Glomerular visceral epithelial cell (primary cell): ENCODE measurements around the gene KIFC3.
A peak's percentile ranks its signal among the peaks of the same experiment; 100 is the strongest.
"Not testable (repeated sequence)": the region's sequence is repeated elsewhere in the genome, so short reads cannot be mapped to it uniquely, and the experiment has no call there.

Experiments used
- DNase-seq: peaks from one replicate; pipeline ENCODE4 v3.0.0-alpha.2; 2016; ENCODE audit errors: extremely low spot score

KIFC3 gene, protein sequence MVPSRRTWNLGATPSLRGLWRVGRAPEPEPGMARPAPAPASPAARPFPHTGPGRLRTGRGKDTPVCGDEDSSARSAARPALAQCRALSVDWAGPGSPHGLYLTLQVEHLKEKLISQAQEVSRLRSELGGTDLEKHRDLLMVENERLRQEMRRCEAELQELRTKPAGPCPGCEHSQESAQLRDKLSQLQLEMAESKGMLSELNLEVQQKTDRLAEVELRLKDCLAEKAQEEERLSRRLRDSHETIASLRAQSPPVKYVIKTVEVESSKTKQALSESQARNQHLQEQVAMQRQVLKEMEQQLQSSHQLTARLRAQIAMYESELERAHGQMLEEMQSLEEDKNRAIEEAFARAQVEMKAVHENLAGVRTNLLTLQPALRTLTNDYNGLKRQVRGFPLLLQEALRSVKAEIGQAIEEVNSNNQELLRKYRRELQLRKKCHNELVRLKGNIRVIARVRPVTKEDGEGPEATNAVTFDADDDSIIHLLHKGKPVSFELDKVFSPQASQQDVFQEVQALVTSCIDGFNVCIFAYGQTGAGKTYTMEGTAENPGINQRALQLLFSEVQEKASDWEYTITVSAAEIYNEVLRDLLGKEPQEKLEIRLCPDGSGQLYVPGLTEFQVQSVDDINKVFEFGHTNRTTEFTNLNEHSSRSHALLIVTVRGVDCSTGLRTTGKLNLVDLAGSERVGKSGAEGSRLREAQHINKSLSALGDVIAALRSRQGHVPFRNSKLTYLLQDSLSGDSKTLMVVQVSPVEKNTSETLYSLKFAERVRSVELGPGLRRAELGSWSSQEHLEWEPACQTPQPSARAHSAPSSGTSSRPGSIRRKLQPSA

DNA sequence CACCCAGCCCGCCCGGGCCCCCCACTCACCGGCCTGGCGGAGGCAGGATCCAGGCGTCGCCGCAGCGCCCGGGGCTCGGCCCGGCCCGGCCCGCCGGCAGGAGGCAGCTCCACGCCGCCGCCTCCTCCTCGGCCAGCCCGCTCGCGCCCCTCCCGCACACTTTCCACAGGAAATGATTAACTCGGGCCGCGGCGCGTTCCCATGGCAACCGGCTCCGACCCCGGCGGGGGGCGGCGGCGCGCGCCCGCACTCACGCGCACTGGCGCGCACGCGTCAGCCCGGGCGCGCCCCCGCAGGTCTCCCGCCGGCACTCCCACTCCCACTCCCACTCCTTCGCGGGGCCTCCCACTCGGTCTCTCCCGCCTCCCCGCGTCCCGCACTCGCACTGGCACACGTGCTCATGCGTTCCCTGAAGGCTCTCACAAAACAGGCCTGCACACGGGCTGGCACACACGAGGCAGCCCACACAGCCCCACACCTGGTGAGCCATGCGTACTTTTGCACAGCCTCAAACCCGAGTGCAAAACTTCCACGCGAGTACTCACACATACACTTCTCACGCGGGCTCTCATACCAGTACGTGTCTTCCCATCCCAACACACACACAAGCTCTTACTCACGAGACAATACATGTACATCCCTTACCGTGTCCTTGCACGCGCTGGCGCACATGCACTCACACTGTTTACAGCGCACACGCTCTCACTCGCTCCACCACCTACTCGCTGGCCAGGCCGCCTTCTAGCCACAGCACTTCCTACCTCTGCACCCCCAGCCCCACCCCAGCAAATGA lies at the start of gene KIFC3:
KIFC3 (minus strand) TSS at position 151 of the 793 bp plus-strand sequence. CDS start 4,248 bp downstream, outside the sequence.
- peak; percentile 79 for DNase-seq

DNA sequence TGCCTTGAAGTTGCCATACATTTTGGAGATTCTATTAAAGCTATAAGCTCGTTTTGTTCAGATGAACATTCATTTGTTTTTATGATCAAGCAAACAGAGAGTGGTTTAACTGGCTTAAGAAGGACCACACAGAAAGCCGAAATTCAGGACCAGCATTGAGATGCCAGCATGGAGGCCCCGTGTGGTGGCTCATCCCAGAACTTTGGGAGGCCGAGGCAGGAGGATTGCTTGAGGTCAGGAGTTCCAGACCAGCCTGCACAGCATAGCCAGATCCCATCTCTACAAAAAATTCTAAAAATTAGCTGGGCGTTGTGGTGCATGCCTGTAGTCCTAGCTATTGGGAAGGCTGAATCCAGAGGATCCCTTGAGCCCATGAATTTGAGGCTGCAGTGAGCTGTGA lies 45.9 kb upstream of the KIFC3 start:
- DNase-seq: no peak

DNA sequence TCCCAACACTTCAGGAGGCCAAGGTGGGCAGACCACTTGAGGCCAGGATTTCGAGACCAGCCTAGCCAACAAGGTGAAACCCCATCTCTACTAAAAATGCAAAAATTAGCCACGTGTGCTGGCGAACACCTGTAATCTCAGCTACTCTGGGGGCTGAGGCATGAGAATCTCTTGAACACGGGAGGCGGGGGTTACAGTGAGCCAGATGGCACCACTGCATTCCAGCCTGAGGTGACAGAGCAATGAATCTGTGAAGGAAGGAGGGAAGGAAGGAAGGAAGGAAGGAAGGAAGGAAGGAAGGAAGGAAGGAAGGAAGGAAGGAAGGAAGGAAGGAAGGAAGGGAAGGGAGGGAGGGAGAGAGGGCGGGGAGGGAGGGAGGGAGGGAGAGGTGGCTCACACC lies 44.6 kb upstream of the KIFC3 start:
- not testable (repeated sequence) for DNase-seq

DNA sequence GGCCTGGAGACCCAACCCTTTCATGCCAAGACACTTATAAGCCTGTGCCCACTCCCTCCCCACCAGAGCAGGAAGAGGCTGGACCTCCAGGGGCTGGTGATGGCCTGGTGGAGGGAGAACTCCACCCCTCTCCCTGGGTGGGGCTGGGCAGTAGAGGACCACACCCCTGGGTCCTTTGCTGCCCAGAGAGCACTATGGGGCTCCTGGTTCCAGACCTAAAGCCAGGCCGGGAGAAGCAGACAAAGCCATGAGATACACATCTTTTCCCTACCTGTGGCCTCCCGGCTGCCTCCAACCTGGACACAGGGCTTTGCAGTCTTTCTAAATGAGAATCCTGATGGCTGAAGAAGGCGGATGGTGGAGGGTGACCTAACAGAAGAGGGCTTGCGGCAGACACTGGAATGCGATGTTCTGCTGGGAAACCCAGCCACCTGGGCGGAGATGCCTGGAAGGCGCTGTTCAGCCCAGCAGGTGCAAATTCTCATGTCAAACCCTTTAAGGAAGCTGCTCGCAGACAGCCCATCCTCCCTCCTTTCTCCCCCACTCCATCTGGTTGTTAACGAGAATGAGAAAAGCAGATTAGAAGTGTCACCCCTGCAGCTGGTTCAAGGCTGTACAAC lies 43.9 kb upstream of the KIFC3 start:
- no peak for DNase-seq

DNA sequence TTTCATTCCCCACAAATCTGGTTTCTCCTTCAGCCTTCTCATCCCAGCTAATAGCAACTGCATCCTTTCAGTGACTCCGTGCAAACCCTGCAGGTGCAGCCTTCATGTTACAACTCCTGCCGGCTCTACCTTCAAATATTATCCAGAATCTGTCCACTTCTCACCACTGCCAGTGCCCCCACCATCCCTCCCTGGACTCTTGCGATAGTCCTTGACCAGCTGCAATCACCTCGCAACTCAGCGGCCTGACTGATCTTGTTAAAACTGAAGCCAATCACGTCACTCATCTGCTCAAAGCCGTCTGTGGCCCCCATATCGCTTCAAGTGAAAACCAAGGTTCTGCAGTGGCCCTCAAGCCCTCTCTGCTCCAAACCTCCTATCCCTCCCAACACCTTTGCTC lies 42.8 kb upstream of the KIFC3 start:
- DNase-seq: no peak

DNA sequence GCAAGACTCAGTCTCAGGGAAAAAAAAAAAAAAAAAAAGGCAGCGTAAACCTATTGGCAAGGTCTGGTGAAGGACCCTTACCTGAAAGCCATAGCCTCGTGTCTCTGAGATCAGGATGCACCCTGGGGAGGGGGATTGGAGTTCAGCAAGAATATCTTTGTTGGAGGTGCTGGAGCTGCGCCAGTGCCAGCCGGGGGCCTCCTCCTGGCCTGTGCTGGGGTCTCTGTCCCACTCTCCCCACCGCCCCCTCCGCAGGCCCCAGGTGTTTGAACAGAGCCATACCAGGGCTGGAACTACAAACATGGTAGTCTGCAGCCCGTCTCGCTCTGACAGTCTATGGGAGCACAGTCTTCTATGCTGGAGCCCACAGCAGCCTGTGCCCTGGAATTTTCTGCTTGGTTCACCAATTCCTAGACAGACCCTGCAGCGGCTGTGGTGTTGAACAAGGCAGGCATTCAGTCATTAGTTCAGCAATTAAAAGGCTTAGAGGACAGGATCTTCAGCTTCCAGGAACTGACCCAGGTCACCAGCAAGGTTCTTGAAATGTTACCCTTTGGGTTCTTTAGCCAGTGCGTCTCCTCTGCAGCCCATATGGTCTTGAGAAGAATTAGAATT lies 42.2 kb upstream of the KIFC3 start:
- no peak for DNase-seq

DNA sequence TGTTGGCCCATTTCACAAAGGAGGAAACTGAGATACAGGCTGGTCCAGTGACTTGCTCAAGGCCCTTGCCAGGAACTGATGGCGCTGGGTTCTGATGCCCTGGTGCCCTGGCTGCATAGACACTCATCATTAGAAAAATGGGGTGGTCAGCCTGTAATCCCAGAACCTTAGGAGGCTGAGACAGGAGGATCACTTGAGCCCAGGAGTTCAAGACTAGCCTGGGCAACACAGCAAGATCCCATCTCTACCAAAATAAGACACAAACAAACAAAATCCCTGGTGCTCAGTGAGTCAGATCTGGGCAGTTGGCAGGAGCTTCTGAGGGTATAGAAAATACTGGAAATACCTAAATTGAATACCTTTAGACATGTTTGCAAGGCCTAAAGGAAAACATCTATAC lies 41.1 kb upstream of the KIFC3 start:
- no peak for DNase-seq

DNA sequence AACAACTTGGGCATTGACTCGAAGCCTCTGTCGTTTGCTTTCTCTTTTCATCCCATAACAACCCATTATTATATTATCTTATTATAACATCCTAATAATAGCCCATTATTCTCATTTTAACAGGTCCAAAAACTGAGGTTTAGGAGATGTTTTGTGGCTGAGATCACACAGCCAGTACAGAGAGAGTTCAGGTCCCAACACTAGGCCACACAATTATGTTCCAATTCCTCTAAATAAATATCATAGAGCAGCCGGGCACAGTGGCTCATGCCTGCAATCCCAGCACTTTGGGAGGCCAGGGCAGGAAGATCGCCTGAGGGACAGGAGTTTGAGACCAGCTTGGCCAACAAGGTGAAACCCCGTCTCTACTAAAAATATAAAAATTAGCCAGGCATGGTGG lies 40.3 kb upstream of the KIFC3 start:
- DNase-seq: peak; percentile 51

DNA sequence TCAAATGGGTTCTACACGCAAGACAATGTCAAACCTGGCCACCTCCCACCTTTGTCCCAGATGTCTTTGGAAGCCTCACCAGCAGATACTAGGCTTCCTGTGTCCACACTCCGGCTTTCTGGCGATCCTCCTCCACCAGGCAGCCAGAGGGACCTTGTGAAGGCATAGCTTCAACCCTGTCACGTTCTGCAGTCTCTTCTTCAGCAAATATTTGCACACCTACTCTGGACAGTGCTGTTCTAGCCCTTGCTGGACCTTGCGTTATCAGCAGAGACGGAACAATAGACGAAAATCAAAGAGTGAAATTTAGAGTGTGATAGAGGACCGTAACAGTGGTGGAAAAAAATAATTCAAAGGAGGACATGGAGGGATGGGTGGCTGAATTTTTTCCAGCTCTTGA lies 38.5 kb upstream of the KIFC3 start:
- no peak for DNase-seq

DNA sequence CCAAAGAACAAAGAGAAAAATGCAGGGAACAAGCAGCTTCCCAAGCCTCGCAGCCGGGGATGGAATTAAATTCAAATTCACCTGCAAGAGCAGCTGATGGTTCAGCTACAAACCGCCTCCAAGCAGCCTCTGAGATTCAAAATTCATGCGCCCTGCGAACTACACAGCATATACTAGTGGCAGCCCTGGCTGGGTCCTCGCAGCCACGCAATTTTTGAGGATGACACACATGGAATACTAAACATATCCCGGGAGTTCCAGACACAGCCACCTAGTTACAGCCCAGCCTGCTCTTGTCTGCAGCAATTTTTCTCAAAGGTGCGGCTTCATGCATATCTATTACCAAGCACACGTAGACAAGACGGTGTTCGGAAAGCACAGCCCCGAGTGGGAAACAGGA lies 35.9 kb upstream of the KIFC3 start:
- DNase-seq: no peak

DNA sequence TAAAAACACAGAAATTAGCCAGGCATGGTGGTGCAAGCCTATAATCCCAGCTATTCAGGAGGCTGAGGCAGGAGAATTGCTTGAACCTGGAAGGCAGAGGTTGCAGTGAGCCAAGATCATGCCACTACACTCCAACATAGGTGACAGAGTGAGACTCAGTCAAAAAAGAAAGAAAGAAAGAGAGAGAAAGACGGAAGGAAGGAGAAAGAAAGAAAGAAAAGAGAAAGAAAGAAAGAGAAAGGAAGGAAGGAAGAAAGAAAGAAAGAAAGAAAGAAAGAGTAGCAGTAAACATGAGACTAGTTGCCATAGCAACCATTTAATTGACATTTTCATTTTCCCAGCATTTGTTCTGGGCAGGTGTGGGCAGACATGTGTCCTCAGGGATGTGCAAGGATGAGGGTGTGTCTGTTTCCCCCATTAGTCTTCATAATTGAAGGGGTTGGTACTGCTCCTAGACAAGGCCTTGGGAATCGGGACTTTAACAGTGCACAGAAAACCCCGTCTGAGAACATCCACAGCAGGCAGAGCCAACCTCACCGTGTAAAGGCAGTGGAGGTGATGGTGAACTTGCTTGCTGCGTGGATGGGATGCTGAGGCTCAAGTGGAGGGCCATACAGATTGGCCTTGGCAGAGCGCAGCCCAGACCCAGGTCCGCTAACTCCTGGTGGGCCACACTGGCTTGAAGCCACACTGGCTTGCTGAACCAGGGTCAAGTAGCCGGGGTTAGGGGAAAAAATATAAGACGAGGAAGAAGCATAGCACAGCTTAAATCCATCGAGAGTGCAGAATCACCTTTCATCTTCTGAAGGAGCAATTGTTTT lies 35.2 kb upstream of the KIFC3 start:
- no peak for DNase-seq

DNA sequence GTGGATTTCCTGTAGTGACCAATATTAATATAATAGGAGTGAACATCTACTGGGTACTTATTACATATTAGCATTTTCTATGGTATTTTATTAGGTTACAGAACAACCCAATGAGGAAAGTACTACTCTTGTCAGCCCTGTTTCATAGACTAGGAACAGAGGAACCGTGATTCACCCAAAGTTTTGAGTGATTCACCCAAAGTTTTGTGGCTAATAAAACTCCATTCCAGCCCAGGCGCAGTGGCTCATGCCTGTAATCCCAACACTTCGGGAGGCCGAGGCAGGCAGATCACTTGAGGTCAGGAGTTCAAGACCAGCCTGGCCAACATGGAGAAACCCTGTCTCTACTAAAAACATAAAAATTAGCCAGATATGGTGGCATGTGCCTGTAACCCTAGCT lies 33.1 kb upstream of the KIFC3 start:
- DNase-seq: peak; percentile 65

DNA sequence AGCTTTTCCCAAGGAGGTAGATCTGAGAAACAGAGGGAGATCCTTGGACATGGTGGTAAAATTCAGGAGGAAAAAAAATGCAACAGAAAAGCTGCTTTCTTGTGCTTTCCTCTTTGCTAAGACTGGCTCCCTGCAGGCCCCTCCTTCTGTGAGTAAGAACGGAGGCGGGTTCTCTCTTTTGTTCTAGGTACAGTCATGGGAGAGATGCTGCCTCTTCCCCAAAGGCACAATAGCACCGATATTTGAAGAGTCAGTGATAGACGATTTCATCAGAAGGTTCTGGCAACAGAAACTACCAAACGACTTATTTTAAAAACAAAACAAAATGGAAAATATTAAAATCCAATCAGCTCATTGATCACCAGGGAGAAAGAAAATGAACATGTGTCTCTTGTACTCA lies 32.6 kb upstream of the KIFC3 start:
- no peak for DNase-seq

DNA sequence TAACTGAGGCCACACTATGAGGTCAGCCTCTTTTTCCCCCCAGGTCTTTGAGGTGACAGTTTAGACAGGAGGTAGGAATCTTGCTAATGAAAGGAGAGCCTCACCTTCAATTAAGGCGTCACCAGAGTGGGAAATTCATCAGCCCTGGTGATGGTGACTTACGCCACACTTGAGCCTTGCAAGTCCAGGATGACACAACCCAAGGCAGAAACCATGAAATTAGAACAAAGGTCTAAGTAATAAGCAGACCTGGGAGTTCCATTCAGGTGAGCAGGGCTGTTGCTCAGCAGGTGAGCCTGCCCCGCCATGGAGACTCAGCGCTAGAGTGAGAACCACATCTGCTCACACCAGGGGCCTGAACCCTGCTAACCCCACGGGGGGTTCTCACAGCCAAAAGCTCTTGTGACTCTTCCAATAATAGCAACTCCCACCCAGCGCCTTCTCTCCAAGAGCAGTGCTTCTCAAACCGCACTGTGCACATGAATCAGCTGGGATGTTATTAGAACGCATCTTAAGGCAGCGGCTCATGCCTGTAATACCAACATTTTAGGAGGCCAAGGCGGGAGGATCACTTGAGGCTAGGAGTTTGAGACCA lies 28.7 kb upstream of the KIFC3 start:
- no peak for DNase-seq

DNA sequence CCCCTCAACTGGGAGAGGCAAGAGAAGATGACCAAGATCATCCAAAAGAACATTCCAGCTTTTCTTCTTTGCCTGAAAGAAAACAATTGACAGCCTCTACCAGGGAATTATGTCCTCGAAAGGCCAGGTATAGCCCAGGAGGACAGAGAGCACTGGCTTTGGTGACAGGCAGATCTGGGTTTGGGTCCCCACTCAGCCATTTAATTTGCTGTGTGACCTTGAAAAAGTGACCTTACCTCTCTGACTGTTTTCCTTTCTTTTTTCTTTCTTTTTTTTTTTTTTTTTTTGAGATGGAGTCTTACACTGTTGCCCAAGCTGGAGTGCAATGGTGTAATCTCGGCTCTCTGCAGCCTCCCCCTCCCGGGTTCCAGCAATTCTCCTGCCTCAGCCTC lies 27.7 kb upstream of the KIFC3 start:
- DNase-seq: no peak

DNA sequence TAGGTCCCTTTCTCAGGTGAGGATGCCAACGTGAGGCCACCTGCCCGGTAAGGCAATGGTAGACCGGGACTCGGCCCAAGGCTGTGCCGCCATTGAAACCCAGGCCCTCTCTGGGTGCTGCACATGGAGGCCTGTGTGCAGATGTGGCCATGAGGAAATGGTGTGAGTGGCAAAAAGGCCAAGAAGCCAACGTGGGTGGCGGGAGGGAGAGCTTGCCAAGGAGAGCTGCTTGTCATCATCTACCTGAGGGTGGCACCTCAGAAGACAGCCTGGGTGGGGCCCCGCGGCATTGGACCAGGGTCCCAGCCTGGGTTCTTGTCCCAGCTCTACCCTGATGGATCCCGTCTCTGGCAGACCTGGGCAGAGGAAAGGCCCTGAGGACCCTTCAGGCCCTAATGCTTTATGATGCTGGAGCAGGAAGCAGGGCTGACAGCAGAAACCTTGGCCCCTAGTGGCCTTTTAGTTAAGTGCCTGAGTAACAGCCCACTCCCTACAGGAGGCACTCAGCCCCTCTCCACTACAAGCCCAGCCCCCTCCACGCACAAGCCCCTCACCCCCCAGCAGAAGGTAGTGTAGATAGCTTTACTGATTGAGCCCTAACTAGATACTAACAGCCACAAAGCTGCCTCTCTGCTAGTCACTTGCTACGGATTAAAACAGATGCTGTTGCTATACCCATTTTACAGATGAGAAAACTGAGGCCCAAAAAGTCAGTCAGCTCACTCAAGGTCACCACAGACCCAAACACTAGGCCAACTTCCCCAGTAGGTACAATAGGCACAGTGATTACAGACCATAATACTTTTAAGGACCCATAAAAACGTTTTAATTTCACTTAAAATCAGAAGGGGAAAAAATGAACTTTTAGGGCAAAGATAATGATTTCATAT lies 26.2 kb upstream of the KIFC3 start:
- no peak for DNase-seq

DNA sequence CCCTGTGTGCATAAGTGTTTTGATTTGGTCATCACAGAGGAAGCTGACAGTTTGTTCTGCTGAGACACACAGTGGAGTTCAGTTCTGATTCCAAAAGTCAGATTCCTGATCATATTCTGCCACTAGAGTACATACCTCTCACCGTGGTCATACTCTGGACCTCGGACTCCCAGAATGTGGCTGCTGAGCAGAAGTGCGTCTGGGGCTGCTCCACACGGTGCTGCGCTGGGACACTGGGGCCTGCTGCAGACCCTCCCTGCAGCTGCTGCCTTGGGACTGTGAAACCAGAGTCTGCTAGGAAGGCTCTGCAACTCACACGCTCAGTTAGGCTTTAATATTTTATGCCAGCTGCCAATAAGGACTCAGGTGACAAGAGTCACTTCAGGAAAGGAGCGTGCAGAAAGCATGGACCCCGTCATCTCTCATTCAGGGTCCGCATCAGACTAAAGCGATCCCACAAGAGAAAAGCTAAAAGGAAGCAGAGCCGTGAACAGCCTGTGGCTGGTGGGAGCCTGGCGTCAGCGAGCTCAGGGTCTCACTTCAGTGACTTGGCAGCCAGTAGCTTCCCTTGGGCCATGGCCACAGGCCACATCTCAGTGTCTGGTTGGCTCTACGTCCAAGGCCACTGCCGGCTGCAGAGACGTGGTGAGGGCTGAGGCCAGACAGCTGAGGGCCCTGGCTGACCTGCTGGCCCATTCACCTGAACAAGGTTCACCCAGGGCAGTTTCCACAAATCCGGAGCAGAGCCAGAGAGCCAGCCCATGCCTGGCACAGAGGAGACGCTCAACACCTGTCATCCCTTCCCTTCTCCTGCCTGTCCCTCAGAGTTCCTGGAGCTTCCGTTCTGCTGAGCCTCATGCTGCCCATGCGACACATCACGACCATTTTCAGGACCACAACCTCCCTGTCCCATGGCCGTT lies 24.7 kb upstream of the KIFC3 start:
- peak; percentile 79 for DNase-seq

DNA sequence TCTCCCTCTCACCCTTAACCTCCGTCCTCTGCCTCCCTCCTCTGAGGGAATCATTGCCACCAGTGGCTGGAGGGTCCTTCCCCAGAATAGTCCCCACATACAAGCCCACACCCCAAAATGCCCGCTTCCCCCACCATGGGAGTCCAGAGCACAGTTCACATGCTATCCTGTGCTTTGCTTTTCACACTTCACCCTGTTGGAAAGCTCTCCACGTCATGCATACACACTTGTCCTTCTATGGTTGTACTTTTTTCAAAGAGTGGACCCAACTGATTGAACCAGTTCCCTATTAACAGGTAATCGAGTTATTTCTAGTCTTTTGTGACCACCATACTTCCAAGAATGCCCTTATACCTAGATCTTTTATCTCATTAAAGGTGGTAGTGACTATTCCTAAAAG lies 23.8 kb upstream of the KIFC3 start:
- DNase-seq: no peak
